ENCODE measurements around the gene TF.

Gene TF

GRCh38 chr3:133747907-133748639 lies 1.9 kb downstream of the TF start:
- no peak for DNase-seq

DNA sequence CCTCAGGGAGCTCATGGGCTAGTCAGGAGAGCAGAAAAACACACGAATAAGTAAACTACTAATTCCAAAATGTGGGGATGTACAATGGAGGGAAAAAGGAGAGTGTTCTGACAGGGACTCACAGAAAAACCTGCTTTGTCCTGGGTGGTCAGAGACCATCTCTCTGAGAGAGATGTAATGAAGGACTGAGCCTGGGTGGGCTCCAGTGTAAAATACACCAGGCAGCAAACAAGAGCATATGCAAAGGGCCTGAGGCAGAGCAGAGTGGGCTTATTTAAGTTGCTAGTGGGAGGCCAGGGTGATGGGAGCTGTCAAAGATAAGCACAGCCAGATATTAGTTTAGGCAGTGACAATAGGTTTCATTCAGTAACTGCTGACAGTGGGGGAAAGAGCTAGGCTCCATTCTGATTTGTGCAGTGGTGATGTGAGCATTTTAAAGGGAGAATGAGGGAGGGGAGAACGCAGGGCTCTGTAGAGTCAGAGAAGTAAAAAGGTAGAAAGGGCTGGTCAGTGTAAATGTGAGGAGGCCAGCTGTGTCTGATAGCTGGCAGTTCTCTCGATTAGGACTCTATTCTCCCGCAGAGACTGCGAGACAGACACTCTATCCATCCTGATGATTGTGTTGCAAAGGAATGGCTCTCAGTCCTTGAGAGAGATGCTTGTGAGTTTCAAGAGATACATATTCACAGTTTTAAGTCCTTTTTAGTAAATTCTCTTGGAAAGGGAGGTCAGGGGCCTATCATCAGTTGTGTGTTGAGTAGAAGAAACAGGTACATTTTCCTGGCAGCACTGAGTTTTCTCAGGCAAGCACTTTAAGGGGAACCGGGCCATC lies 3.5 kb downstream of the TF start:
- DNase-seq: no peak

- peak; percentile 31 for DNase-seq
Observed at GRCh38 chr3:133750259-133750656, 4.1 kb downstream of the TF start.

DNA sequence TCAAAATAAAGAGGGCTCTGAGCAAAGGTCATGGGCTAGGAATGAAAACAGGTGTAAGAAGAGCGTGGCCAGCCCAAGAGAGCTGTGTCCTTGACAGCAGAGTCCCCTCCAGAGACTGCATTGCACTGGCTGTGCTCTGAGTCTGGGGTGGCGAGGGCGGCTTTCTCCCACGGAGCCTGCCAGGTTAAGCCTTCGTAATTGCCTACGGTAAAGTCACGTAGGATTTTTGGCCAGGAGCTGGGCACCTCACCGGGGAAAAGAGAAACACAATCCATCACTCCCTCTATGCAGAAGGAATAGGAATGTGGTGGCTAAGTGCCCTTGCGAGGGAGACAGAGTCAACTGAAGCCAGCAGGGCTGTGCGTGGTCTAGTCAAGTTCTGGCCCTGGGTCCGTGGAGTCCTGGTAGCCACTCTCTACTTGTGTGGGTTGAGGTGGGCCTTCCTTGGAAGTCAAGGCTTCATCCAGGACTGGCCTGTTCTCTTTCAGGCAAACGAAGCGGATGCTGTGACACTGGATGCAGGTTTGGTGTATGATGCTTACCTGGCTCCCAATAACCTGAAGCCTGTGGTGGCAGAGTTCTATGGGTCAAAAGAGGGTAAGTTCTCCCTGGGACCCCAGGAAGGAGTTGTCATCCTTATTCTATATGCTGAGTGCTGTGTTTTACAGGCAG lies 7.0 kb downstream of the TF start:
- DNase-seq: no peak

DNA sequence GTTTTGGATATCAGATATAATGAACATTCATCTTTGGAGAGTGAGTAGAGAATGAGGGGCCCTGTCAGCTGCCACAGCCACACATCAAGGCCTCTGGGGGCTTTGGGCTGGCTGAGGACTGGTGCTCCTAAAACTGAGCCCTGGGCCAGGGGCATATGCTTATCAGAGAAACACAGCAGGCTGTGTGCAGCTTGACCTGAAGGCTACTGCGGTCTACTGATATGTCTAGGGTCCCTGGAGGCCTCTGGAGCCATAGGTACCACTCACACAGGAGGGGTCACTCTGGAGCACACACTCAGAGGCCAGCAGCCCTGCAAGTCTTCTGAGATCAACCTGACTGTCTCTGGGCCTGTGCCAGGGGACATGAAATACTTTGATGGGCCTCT lies 7.6 kb downstream of the TF start:
- no peak for DNase-seq

GRCh38 chr3:133754455-133754854 lies 8.3 kb downstream of the TF start:
- DNase-seq: no peak

DNA sequence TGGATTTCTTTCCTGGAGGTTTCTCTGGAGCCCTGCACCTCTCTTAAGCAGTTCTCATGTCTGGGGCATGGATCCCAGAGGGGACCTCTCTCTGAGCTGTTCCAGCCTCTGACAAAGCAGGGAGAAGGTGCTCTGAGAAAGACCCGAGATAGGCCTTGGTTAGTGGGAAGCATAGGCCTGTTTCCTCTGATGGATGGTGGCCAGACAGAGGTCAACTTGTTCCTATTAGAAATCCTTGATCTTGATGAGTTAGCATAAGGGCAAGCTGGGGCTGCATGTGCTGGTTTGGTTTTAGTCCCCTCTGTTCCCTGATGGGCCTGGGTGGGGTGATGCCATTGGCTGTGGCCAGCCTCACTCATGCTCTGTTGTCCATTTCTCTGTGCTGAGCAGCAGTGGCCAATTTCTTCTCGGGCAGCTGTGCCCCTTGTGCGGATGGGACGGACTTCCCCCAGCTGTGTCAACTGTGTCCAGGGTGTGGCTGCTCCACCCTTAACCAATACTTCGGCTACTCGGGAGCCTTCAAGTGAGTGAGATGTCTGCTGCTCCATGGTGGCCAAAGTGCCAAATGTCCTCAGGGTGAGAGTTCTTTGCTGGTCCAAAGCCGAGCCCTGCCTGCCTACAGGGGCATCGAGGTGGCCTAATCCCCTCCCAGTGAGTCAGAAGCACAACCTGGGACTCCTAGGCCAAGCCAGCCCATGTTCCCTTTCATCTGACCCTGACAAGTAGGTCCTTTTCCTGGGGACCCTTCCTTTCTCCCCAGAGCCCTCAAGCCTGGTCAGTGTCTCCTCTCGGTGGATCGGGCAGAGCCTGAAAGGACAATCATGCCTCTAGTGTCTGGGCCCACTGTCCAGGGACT lies 9.0 kb downstream of the TF start:
- no peak for DNase-seq

DNA sequence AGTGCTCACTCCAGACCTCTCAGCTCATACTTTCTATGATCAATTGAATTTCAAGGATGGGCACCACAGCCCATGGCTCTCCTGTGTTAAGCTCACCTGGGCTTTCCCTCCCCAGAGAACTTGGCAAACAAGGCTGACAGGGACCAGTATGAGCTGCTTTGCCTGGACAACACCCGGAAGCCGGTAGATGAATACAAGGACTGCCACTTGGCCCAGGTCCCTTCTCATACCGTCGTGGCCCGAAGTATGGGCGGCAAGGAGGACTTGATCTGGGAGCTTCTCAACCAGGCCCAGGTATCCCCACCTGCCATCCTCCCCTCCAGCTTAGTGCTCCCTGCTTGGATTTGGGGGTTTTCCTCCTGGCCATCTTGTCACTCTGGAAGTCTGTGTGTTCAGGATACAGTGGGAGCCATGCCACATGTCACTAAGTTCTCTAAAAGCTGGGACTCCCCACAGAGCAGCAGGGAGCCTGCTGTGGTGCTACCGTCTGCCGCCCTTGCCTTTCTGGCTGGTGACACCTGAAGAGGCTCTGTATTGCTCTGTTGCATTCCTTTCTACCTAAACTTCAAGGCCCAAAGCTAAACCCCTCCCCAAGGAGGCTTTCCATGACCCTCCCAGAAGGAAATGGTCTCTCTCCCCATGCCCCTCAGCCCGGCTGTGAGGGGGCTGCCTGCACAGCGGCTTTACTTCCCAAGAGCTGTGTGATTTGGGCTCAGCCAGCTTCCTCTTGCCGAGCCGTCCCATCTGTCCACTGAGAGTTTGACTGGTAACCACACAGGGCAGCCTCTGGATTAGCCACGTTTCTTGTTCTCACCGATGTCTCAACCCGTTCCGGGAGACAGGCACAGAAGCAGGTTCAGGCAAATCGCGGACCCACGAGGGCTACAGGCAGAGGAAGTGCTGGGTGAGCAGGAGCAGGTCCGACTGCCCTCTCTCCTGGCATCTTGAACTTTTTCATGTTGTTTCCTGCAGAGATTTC lies 10.8 kb downstream of the TF start:
- DNase-seq: no peak

GRCh38 chr3:133757701-133758567 lies 11.7 kb downstream of the TF start:
- DNase-seq: no peak

DNA sequence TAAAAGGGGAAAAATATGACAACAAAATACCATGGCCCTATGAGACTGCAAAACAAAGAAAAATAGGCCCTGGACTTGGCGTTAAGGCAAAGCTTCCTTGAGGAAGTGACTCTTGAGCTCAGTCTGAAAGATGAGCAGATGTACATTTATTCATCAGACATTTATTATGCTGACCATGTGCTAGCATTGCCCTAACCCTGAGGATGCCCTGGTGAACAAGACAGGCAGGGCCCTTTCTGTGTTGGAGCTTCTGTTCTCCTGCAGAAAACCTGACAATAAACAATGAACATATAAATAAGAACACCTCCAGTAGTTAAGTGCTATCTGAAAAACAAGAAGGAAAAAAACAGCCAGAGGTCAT lies 12.4 kb downstream of the TF start:
- no peak for DNase-seq

GRCh38 chr3:133758964-133759739 lies 13.0 kb downstream of the TF start:
- DNase-seq: no peak

GRCh38 chr3:133759740-133760305 lies 13.6 kb downstream of the TF start:
- no peak for DNase-seq

DNA sequence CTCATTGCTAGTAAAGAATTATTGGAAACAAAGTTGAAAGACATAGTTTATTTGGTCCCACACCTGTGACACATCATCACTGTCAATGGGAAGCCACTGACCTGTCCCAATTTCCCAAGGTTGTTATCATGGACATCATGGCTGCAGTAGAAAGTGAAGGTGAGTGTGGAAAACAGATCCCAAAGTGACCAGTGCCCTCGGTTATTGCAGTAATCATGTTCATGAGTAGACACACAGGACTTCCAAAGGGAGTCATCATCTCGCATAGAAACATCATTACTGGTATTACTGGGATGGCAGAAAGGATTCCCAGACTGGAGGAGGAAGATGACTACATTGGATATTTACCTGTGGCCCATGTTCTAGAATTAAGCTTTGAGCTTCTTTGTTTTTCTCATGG lies 14.7 kb downstream of the TF start:
- no peak for DNase-seq

- no peak for DNase-seq
Observed at GRCh38 chr3:133761605-133762484, 15.7 kb downstream of the TF start.

GRCh38 chr3:133762539-133762938 lies 16.3 kb downstream of the TF start:
- no peak for DNase-seq

DNA sequence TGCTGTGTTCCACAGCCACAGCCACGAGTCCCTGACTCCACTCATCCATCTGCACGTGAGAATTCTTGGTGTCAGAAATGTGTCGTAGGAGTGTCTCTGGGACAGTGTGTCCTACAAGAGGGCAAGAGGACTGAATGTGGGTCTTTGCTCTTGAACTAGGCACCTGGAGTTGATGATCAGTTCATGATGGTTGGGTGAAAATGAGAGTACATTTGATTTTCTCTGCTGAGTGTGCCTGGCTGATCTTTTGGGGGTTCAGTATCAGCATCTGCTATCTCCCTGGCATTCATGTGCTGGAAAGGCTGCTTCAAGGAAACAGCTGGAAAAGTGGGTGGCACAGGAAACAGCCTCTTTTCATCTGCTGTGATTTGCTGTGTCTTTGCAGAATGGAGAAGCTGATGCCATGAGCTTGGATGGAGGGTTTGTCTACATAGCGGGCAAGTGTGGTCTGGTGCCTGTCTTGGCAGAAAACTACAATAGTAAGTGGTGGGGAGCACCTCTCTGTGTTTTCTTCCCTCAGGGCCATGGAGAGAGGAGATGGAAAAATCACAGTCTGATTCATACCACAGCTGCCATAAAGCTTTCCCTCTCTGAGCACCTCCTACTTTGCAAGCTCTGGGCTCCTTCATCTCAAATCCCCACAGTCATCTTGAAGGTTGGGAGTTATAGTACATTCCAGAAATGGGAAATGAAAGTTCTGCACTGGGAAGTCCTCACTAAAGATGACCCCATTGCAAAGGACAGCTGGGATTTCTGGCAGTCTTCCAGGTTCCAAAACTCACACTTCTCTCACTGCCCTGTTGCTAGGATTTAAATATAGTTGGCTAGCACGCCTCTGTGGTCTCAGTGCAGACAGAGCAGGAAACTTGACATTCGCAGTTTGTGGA lies 17.8 kb downstream of the TF start:
- no peak for DNase-seq

GRCh38 chr3:133765256-133765655 lies 19.1 kb downstream of the TF start:
- no peak for DNase-seq

Data from NCI-H1092 (cell line).